ENCODE measurements around the gene ADPRHL1.
"Not testable (repeated sequence)": the region's sequence is repeated elsewhere in the genome, so short reads cannot be mapped to it uniquely, and the experiment has no call there.

The ADPRHL1 gene

DNA sequence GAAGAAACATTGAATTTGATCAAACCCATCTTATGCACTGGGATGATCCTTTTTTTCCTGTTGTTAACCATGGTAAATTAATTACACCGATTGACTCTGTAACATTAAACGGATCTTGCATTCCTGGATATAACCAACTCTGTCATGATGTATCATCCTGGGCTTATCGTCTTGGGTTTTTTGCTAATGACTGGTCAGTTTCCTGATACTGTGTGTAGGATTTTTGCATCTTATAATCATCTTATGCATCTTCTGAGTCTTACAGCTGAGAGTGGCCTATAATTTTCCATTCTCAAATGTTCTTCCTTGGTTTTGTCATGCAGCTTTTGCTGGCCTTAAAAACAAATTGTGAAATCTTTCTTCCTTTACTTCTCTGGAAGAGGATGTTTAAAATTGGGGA lies 24.4 kb upstream of the ADPRHL1 start:
- DNase-seq, result no peak

DNA sequence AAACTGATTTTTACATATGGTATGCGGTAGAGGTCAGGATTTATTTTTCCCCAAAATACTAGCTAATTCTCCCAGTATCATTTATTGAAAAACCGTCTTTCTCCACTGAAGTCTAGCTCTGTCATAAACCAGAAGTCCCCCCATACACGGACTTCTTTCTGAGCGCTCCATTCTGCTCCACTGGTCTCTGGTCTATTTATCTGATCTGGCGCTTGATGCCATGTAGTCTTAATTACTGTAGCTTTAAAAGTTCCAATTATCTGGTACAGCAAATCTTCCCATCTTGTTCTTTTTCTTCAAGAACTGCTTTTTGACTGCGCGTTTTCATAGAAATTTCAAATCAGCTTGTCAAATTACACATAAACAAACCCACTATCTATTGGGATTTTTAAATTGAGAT lies 23.5 kb upstream of the ADPRHL1 start:
- no peak for DNase-seq

DNA sequence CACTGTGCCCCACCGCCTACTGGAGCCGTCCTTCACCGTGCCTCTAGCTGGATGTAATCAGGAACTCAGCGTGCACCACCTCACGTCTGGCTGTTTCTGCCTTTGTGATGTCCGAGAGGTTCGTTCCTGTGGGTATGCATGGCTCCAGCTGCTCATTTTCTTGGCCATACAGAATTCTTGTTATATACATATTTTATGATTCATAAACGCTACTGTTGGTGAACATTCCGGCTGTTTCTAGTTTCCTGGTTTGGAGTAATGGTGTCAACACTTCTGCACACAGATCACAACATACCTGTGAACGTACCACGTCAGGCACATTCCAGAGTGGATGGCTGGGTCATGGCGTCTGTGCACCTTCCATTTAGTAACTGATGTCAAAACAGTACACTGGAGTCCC lies 22.6 kb upstream of the ADPRHL1 start:
- no peak for DNase-seq

DNA sequence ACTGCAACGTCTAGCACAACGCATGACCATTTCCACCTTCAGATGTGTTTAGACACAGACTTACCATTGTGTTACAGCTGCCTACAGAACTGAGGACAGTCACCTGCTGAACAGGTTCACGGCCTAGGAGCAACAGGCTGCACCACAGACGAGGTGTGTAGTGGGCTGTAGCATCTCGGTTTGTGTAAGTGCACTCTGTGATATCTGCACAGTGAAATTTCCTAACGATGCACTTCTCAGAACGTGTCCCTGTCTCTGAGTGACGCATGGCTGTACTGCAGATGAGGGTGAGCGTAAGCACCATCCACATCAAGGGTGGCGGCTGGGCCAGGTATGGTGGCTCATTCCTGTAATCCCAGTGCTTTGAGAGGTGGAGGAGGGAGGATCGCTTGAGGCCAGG lies 22.0 kb upstream of the ADPRHL1 start:
- no peak for DNase-seq

DNA sequence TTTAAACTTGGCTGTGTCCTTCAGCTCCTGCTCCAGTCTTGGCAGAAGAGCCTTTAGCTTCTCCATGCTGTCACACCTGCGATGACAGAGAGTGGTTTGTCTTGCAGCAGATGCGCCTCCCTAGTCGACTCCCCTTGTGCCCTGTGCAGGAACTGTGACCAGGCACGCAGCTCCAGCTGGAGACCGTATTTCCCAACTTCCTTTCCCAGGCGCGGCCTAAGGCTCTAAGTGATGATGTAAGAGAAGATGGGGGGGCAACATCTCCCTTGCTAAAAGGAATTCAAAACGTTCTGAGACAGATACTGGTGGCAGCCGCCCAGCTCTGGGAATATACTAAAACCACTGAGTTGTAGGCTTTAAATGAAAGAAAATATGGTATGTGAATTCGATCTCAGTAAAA lies 20.9 kb upstream of the ADPRHL1 start:
- DNase-seq, result no peak

DNA sequence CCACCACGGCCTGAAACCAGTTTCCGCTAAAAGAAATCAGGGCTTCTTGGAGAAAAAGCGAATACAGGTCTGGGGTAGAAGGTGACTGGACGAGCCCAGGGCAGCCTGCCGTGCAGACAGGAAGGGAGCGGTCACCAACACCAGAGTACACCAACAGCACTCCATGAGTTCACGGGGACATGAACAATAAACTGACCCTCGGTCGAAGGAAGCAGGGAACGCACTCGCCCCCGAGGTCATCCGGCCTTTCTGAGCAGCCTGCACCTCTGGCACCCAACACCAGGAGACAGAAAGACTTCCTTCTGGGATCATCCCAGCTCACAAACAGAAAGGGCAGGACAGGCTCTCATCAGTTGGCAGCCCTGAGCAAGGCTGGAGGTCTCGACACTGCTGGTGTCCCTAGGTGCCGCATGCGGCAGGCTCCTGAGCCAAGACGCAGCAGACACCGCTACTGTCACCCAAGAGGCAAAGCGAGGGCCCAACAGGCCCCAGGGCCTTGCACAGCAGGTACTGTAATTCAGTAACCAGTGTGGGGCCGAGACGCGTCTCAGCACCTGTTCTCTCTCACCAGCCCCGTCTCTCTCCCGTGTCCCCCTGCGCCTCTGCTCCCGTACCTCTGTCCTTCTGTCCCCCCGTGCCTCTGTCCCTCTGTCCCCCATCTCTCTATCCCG lies 19.2 kb upstream of the ADPRHL1 start:
- DNase-seq, result no peak

DNA sequence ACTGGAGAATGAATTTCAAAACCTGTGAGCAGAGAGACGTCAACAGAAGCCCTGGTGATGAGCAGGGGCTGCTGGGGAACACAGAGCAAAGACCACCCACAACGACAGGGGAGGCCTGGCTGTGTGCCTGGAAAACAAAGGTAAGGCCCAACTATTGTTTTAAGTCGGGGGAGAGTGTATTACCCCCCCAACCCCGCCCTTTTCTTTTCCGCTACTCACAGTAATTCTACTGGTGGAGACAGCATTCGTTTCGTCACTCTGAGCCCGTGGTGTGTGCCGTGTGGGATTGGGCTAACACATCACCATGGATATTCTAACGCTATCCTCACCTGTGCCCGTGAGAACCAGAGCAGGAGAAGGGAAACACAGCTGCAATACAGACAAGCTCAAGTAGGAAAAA lies 18.6 kb upstream of the ADPRHL1 start:
- no peak for DNase-seq

DNA sequence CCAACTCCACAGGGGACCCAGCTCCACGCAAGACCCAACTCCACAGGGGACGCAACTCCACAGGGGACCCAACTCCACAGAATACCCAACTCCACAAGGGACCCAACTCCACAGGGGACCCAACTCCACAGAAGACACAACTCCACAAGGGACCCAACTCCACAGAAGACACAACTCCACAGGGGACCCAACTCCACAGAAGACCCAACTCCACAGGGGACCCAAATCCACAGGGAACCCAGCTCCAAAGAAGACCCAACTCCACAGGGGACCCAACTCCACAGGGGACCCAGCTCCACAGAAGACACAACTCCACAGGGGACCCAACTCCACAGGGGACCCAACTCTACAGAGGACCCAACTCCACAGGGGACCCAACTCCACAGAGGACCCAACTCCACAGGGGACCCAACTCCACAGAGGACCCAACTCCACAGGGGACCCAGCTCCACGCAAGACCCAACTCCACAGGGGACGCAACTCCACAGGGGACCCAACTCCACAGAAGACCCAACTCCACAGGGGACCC lies 17.4 kb upstream of the ADPRHL1 start:
- not testable (repeated sequence) for DNase-seq

DNA sequence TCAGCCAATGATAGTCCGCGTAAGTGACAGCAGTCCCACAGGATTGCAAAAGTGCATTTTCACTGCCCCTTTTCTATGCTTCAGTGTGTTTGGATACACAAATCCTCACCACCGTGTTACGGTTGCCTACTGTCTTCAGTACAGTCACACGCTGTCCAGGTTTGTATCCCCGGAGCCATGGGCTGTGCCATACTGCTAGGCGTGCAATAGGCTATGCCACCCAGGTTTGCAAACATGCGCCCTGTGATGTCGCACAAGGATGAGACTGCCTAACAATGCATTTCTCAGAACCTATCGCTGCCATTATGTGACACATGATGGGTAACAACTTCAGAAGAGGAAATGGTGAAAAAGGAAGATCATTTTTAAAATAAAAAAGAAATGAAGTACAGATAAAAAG lies 16.8 kb upstream of the ADPRHL1 start:
- no peak for DNase-seq

DNA sequence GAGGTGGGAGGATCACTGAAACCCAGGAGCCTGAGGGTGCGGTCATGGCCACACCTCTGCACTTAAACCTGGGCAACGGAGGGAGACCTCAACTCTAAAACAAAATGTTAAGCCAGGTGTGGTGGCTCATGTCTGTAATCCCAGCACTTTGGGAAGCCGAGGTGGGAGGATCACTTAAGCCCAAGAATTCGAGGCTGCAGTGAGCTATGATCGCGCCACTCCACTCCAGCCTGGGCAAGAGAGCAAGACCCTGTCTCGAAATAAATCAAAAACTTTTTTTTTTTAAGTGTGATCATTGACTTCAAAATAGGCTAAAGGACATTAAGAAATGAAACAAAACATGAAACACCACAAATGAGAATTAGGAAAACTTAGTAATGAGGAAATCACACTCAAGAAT lies 16.3 kb upstream of the ADPRHL1 start:
- no peak for DNase-seq

DNA sequence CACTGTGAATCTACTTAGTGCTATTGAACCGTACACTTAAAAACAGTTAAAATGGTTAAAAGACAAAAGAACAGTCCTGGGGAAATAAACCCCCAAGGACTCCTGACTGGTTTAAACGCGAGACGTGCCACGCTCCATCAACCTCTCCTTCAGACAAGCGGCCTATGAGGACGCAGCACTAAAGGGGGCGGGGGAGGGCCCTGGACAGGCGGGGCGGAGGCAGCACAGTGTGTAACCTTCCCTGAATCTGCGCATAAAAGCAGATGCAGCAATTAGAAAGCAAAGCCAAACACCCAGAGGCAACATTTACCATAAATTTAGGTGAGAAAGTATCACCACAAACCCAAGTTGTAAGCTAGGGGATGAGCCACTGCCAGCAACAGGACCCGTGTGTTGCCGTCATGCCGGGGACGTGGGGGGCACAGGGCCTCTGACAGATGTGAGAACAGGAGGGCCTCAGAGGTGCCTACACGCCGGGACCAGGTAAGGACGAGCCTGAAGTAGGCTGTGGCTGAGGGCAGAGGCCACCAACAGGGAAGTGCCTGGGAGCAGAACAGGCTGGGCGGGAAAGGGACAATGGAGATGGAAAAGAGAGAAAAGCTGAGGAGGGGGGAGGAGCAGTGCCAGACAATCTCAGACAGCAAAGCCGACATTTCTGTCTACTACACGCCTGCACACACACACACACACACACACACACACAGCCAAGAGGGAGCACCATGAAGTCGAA lies 15.3 kb upstream of the ADPRHL1 start:
- no peak for DNase-seq

DNA sequence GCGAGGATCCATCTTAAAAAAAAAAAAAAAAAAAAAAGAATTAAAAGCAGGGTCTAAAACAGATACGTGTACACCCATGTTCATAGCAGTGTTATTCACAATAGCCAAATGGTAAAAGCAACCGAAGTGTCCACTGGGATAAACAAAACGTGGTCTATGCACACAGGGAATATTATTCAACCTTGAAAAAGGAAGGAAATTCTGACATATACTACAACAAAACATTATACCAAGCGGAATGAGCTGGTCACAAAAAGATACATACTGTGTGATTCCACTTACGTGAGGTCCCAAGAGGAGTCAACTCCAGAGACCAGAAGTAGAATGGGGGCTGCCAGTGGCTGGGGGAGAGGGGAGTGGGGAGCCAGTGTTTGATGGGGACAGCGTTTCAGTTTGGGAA lies 14.7 kb upstream of the ADPRHL1 start:
- no peak for DNase-seq

DNA sequence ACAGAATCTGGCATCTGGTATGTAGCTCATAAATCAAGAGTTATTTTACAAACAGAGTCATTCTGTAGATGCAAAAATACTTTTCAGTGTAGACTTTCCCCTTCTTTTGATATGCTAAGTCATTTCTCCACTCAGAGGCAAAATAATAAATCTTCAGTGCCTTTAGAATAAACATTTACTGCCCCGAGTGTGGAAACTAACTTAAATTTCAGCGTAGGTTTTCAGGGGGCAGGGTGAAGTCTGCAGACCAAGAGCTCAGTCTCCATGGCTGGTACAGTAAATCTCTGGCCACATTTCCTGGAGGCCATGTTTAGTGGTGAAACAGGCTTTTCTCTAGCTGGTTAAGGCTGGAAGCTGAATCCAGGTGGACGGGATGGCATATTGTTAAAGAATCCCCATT lies 13.1 kb upstream of the ADPRHL1 start:
- DNase-seq, result no peak

DNA sequence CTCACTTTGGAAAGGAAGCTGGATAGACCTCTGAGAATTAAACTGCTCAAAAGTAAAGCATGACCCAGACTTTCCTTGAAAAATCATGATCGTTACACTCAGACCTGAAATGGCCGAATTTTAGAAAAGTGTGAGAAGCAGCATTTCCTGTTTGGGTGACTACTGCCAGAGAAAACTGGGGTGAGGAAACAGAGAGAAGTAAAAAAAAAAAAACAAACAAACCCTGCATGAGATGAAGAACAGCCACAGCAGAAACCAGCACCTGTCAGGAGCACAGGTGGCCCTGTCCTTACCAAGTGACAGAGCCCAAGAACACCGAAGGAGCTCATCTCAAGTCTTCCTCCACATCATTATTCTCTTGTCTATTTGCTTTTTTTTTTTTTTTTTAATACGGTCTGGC lies 12.0 kb upstream of the ADPRHL1 start:
- no peak for DNase-seq

DNA sequence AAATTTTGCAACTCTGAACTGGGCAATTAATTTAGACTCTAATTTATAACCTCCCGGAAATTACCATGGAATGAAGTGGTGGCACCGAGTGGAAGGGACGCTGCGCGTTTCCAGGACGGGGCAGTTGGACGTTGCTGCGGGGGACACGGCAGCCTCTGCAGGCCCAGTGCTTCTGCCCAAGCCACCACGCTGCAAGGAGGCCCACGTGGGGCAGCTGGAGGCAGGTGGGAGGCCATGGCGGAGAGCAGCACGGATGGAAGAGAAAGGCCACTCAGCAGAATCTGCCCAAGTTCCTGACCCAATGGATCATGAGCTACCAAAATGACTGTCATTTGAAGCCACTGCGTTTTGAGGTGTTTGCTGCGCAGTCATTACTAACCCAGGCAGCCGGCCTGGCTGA lies 11.2 kb upstream of the ADPRHL1 start:
- no peak for DNase-seq

DNA sequence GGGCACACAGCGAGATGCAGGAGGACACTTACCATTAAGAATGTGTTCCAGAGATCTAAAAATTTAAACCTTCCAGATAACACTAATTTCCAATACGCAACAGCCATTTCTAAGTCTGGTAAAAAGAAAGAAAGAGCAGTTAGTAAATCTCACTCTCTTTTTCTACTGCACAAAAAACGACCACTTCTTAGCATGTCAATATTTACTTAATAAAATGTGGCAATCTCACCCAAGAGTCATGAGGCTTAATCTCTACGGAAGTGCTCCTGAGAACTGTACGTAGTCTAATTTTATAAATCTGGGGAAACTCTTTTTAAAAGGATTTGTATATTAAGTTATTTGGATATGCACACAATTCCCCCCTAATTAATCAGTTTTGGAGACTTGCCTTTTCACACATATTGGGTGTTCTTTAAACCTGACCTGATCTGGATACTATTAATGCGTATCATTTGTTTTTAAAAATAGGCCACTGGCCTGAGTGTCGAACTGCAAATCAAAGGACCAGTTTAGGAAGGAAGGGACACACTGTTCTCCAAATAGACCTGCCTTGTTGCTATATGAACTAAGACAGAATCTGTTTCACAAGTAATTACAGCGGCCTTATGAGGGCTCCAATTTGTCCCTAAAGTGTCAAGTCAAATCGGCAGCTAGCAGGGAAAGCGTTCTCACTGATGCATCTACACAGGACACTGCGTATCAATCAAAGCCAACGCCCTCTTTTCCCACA lies 7.9 kb upstream of the ADPRHL1 start:
- no peak for DNase-seq

DNA sequence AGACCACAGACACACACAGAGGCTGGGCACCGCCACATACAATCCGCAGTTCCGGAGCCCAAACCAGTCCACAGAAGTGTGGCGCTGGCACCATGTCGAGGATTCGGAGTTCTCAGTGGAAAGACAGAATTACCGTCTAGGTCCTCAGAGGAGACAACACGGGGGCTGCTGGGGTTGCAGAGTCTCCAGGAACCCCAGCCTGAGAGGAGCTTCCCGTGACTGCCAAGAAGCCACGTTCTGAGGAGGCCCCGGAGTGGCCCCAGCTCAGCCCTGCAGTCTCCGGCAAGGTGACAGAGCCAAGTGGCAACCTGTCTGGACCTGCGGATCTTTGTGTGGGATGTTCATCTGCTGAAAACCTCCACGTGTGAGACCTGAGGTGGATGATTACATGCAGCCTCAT lies 7.3 kb upstream of the ADPRHL1 start:
- DNase-seq, result no peak

DNA sequence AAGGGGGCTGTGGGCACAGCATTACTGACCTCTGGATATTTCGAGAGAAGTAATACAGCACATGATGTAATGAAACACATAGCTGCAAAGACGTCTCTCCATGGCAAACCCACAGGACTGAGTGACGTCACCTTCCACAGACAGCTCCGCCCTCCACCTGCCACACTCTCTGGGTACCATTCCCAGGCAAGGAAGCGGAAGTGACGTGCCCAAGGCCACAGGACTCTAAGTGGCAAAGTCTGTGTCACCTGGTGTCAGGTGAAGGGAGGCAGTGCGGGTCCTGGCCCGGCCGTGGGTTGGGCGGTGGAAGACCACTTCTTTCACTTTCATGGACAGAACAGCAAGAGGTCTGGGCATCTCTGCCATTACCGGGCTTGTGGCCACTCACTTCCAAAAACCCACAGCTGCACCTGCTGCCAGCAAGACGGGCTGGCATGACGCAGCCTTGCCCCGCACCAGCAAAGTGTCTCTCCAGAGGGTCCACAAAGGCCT lies 6.8 kb upstream of the ADPRHL1 start:
- no peak for DNase-seq

DNA sequence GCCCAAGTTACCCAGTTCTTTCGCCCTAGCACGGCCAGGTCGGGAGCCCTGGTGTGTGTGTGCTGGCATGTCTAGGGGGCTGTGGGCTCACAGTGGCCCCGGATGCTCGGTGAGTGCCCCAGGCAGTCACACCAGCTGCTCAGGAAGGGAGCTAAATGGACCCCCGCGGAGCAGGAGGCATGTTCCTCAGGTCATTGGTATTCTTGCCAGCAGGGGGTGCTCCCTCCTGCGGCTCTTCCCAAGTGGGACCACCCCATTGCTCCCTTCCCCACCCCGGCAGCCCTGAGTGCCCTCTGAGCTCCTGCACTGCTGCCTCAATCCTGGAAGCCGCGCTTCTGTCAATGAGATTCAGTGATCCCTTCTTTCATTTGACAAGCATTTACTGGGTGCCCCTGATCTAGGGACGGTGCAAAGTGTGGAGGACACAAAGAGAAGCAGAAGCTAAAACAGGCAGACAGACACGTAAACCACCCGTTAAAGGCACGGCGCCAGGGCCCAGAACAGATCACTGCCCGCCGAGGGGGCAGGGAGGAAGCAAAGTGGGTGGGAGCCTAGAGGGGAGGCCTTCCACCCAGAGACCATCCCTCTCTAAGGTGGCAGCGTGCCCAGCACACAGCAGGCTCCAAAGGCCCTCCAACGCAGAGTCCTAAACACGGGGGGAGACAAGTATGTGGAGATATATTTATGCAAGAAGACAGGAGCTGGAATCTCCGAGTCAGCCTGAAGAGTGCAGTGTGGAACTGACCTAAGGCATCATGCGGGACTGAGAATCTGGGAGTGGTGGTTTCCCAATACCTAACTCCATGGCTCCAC lies 5.2 kb upstream of the ADPRHL1 start:
- DNase-seq, result peak in 1 of 2 experiments; percentile 24

DNA sequence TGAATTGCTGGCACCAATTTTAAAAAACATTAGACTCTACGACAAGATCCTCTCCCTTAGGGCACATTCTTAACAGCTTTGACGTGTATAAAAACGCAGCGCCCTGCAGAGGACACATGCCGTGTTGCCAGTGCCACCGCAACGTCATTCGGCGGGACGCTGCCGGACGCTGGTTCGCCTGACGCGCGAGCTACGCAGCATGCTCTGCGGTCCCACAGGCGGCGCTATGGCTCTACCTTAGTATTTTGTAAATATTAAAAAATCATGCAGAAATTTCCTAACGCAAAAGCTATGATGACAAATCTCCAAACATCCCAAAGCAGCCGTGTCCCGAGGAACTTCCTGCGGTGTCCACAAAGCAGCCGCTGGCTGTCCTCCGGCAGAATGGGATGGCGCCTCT lies 4.2 kb upstream of the ADPRHL1 start:
- DNase-seq, result peak in 1 of 2 experiments; percentile 20

DNA sequence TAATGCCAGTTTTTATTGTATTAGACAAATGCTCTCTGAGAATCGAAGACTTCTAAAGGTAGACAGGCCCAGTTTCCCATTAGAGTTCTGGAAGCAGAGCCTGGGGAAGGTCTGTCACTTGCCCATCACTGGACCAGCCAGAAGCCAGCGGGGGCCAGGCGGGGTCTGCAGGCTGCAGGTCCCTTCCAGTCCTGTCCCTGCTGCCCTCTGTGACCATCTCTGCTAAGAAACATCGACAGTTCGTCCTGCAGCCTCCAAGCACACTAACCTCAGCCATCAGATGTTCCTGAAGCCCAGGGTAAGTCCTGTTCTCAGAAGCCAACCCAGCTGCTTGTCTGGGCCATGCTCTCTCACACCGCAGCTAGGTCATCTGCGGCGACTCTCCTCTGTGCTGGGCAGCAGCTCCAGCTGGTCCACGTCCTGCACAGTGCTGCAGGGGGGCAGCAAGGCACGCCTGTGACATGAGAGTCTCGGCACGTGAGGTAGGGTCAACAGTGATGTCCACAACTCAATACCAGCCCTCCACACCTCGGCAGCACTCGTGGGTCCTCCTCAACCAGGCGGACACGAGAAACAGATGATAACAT lies 2.9 kb upstream of the ADPRHL1 start:
- DNase-seq, result no peak

DNA sequence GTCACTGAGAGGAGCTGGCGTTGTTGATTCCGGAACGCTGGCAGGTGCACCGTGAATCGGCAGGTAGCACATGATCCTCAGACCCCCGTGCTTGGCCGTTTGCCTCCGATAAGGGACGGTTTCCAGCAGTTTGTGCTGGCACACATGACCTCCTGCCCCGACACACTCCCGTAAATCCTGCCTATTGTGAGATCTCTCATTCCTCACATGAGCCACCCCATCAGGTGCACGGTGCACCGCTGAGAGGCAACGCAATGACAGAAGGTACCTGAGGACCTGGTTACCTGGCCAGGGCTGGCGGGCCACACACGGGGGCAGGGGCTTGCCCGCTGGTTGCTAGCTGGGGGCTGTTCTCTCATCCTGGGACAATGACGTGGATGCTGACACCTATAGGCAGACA lies 2.1 kb upstream of the ADPRHL1 start:
- no peak for DNase-seq

DNA sequence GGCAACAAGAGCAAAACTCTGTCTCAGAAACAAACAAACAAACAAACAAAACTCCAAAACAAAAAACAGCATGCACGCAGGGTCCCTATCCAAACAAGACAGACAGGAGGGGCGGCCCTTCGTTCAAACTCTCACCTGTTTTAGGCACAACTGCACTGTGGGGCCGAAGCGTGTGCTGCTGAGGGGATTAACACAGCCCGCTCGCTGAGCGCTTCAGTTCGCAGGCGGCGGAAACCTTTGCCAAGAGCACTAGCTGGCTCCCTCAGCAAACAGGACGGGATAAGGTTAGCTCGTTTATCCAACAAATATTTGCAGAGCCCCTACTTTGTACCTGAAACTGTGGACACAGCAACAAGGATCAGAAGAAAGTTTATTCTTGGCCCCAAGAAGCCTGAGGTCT lies 1.6 kb upstream of the ADPRHL1 start:
- DNase-seq, result no peak

All from NCI-H526 (cell line).